Calu3 (cell line): ENCODE measurements around the gene LSR. TPM values are rescaled to one million over a fixed set of nuclear protein-coding genes. Genes with fewer than 3 reads are reported as not detected.
A peak's percentile ranks its signal among the peaks of the same experiment; 100 is the strongest.

Experiments
- BruUV-seq: library from RNA; stranded (reverse); fragments of 400-500 nt; replicated peaks from 2 replicates; lab custom pipeline; 2021; lab: Mats Ljungman, UMichigan
- CTCF ChIA-PET: fragments of 300-600 bp; sonication (Branson Sonifier 250); formaldehyde crosslinking; loops from one replicate; lab custom pipeline; 2022; ENCODE audit warnings: antibody characterized with exemption; lab: Charles Lee
- DNase-seq: peaks from one replicate; pipeline ENCODE4 v3.0.0; 2022
- H3K27ac Mint-ChIP-seq: one replicate; pipeline ENCODE4 v1.8.0; 2022; ENCODE audit warnings: mixed read lengths; ENCODE audit not compliant: unreplicated experiment
- H3K27me3 Mint-ChIP-seq: one replicate; pipeline ENCODE4 v1.8.0; 2022; ENCODE audit warnings: mixed read lengths; ENCODE audit not compliant: unreplicated experiment
- H3K36me3 Mint-ChIP-seq: one replicate; pipeline ENCODE4 v1.8.0; 2022; ENCODE audit warnings: mild to moderate bottlenecking, moderate library complexity, mixed read lengths; ENCODE audit not compliant: insufficient read depth, unreplicated experiment
- H3K4me1 Mint-ChIP-seq: one replicate; pipeline ENCODE4 v1.8.0; 2022; ENCODE audit warnings: mild to moderate bottlenecking, low read depth, mixed read lengths; ENCODE audit not compliant: unreplicated experiment
- H3K4me3 Mint-ChIP-seq: one replicate; pipeline ENCODE4 v1.8.0; 2022; ENCODE audit warnings: mild to moderate bottlenecking, low read depth, moderate library complexity, mixed read lengths; ENCODE audit not compliant: unreplicated experiment
- H3K9me3 Mint-ChIP-seq: one replicate; pipeline ENCODE4 v1.8.0; 2022; ENCODE audit warnings: low read depth, mixed read lengths; ENCODE audit not compliant: unreplicated experiment
- CTCF ChIP-seq: fragments of 200-600 bp; IDR thresholded peaks from one replicate; pipeline ENCODE4 v1.8.0; 2022; ENCODE audit warnings: antibody characterized with exemption; ENCODE audit not compliant: unreplicated experiment
- intact Hi-C: fragments of 100-400 bp; cut with micrococcal nuclease; formaldehyde crosslinking; loops from one replicate; pipeline ENCODE4 v1.10.0; 2022; ENCODE audit not compliant: unreplicated experiment
- total RNA-seq: library from RNA; stranded (reverse); gene quantifications from 2 replicates; pipeline ENCODE4 v1.2.3, GENCODE V29; 2022

Gene LSR
- total RNA-seq, 1 experiment from 2014 or later: 494 TPM

- CTCF ChIA-PET: interaction anchor here (0.6 to 1.0 kb wide), 4 partner anchors 10 to 274 kb away, joined by 3 to 4 read pairs (median 3); no protein-coding TSS in a partner anchor
- H3K36me3 Mint-ChIP-seq: peaks cover 56% of the 10 kb centered on the region
- intact Hi-C loops: loop anchor here (1.0 to 5.0 kb wide), 3 partner anchors 33 to 105 kb away; partner anchors contain the start of gene FXYD7
- peaks cover 10% of the 10 kb centered on the region for H3K9me3 Mint-ChIP-seq
- H3K4me3 Mint-ChIP-seq: peak overlapping the region; percentile 100
- no peaks in the 10 kb centered on the region for H3K27me3 Mint-ChIP-seq
- peak overlapping the region; percentile 96 for H3K27ac Mint-ChIP-seq
- peak; percentile 97 for DNase-seq
- TSS peak; percentile 92 for BruUV-seq
- H3K4me1 Mint-ChIP-seq: peaks cover 42% of the 10 kb centered on the region
- TF ChIP-seq CTCF: peak; percentile 50
These were observed 1.1 kb upstream of the LSR start for GRCh38 chr19:35247526-35248309.

- no peaks in the 10 kb centered on the region for H3K27me3 Mint-ChIP-seq
- H3K4me3 Mint-ChIP-seq: peak overlapping the region; percentile 100
- no peak for TF ChIP-seq CTCF
- CTCF ChIA-PET: interaction anchor here (1.0 kb wide), 1 partner anchor 95 kb away, joined by 5 read pairs; no protein-coding TSS in a partner anchor
- H3K9me3 Mint-ChIP-seq: peaks cover 4% of the 10 kb centered on the region
- peaks cover 50% of the 10 kb centered on the region for H3K4me1 Mint-ChIP-seq
- peak; percentile 34 for DNase-seq
- peak overlapping the region; percentile 96 for H3K27ac Mint-ChIP-seq
- intact Hi-C loops: loop anchor here (2.0 to 5.0 kb wide), 2 partner anchors 34 to 107 kb away; partner anchors contain the start of gene FXYD7
- no TSS peak for BruUV-seq
- H3K36me3 Mint-ChIP-seq: peaks cover 72% of the 10 kb centered on the region
These were observed 495 bp downstream of the LSR start for GRCh38 chr19:35249146-35249847.

- DNase-seq: no peak
- Mint-ChIP-seq H3K4me3 (peak overlapping the region; percentile 100), H3K9me3 (no peaks in the 10 kb centered on the region), H3K27ac (peak overlapping the region; percentile 96), H3K4me1 (peaks cover 57% of the 10 kb centered on the region), H3K27me3 (no peaks in the 10 kb centered on the region), H3K36me3 (peaks cover 80% of the 10 kb centered on the region)
- intact Hi-C loops: loop anchor here (2.0 to 5.0 kb wide), 2 partner anchors 35 to 108 kb away; partner anchors contain the start of gene FXYD7
- BruUV-seq: no TSS peak
- no peak for TF ChIP-seq CTCF
- CTCF ChIA-PET: interaction anchor here (1.0 kb wide), 2 partner anchors 16 to 96 kb away, joined by 5 read pairs; no protein-coding TSS in a partner anchor
These were observed 1.3 kb downstream of the LSR start for GRCh38 chr19:35249848-35250711.

- Mint-ChIP-seq H3K36me3 (peaks cover 94% of the 10 kb centered on the region), H3K4me1 (peaks cover 61% of the 10 kb centered on the region), H3K27ac (peak overlapping the region; percentile 45), H3K27me3 (no peaks in the 10 kb centered on the region), H3K9me3 (no peaks in the 10 kb centered on the region), H3K4me3 (peak overlapping the region; percentile 100)
- intact Hi-C loops: no loop called here
- CTCF ChIA-PET: interaction anchor here (1.0 to 1.1 kb wide), 2 partner anchors 15 to 98 kb away, joined by 3 to 5 read pairs; no protein-coding TSS in a partner anchor
- no peak for DNase-seq
- TF ChIP-seq CTCF: no peak
- no TSS peak for BruUV-seq
These were observed 2.7 kb downstream of the LSR start for GRCh38 chr19:35251456-35251855.
